Fibroblast of the conjunctiva (primary cell): ENCODE measurements around the gene CFAP107.
"Not testable (repeated sequence)": the region's sequence is repeated elsewhere in the genome, so short reads cannot be mapped to it uniquely, and the experiment has no call there.

Experiments
- DNase-seq: peaks from one replicate; pipeline ENCODE4 v3.0.0-alpha.2; 2010; ENCODE audit warnings: low read depth

CFAP107 gene

DNA sequence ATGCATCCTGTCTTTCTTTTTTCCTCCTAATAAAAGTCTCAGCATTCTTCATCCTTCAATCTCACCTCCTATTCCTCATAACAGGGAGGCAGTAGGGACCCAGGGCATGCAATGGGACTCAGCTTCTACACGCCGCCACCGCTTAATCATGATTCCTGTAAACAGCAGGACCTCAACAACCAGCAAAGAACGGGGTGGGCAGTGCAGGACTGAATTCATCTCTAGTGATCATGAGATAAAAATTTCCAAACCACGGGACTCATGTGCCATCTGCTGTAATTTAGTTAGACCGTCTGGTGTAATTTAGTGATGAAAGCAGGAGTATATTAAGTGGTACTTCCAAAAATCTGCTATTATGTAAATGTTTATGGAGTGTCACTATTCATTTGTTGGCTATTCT, 32.9 kb downstream of the CFAP107 start:
- no peak for DNase-seq

GRCh38 chr1:12781488-12781887, 35.5 kb downstream of the CFAP107 start:
- DNase-seq, result not testable (repeated sequence)

GRCh38 chr1:12783783-12784182, 37.8 kb downstream of the CFAP107 start:
- not testable (repeated sequence) for DNase-seq

DNA sequence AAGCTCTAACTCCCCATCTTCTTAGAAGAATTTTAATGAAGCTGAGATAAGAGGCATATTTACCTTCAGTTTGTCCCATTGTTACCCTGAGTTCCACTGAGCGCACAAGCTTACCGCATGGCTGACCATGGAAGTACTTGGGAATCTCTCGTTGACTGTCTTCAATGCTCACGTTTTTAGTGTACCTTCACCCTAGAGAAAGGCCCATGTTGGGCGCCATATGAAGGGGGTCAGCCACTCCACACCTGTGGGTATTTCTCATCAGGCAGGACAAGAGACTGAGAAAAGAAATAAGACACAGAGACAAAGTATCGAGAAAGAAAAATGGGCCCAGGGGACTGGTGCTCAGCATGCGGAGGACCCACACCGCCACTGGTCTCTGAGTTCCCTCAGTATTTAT, 38.7 kb downstream of the CFAP107 start:
- not testable (repeated sequence) for DNase-seq

- DNase-seq, result not testable (repeated sequence)
Observed at GRCh38 chr1:12791097-12791496, 45.1 kb downstream of the CFAP107 start, which contains the start of gene PRAMEF1. TSS of gene PRAMEF1 (plus strand) at chr1:12791397. CDS start at chr1:12793228, 1,831 bp downstream.

GRCh38 chr1:12798911-12799310, 52.9 kb downstream of the CFAP107 start:
- DNase-seq, result no peak

GRCh38 chr1:12799730-12800129, 53.7 kb downstream of the CFAP107 start:
- no peak for DNase-seq

DNA sequence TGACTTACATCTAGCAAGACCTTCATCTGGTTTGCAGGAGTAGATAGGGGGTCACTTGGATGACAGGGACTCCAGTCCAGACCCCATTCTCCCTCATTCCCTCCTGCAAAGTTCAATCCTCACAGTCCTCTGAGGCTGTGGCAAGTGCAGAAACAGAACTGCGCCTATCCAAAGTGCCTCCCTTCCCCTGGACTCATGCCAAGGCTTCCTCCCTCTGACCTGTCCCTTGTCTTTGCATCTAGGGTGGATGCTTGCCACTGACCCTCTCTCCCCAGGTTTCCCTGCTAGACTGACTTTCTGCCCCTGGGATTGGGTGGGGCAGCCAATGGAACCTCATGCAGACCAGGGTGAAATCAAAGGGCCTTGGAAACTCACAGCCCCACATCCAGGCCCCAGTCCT, 63.9 kb downstream of the CFAP107 start:
- DNase-seq, result no peak

- DNase-seq, result no peak
Observed at GRCh38 chr1:12810691-12811408, 64.8 kb downstream of the CFAP107 start.

- no peak for DNase-seq
Observed at GRCh38 chr1:12811409-12811784, 65.4 kb downstream of the CFAP107 start.
